NCI-H1417 (cell line): ENCODE data around the gene GPR107.

Experiments
- DNase-seq, 3 experiments: peaks; one replicate each; lab custom pipeline; 2025; lab: John Stamatoyannopoulos, UW

The GPR107 gene

DNA sequence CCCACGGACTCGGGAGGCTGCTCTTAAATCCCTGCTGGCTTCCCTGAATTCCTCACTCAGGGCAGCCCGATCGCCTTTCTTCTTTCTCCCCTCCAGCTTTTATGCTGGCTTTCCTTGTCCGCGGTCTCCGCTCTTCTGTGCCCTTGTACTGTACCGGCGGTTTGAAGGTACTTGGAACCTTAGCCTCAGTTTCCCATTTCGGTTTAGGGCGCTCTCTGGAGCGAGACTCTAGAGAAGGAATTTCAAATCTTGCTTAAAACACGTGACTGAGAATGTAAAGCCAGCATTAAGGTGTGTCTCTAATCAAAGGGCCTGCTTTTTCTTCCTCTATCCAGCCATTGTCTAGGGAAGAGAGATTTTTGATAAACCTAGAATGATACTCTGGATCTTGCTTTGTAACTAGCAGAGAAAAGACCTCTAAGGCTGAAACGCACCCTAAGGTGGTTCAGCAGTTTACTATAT, 650 bp downstream of the GPR107 start:
- peak in 2 of 3 experiments; percentile 46 to 53 for DNase-seq

DNA sequence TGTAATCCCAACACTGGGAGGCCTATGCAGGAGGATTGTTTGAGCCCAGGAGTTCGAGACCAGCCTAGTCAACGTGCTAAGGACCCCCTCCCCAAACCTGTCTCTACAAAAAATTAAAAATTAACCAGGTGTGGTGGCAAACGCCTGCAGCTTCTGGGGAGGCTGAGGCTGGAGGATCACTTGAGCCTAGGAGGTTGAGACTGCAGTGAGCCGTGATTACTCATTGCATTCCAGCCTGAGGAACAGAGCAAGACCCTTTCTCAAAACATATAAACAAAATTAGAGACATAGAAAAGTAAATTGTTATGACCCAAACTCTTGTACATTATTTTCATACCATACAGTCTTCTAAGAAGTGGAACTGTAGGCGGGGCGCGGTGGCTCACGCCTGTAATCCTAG, 1.1 kb downstream of the GPR107 start:
- no peak for DNase-seq

DNA sequence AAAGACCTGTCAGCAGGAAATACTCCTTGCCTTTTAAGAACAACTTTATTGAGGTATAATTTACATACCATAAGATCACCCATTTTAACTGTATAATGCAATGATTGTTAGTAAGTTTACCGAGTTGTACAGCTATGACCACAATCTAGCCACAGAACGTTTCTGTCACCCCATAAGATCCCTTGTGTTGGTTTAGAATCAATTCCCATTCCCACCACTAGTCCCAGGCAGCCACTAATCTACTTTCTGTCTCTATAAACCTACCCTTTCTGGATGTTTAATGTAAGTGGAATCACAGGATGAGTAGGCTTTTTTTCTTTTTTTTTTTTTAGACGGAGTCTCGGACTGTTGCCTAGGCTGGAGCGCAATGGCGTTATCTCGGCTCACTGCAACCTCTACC, 4.4 kb downstream of the GPR107 start:
- DNase-seq: no peak

DNA sequence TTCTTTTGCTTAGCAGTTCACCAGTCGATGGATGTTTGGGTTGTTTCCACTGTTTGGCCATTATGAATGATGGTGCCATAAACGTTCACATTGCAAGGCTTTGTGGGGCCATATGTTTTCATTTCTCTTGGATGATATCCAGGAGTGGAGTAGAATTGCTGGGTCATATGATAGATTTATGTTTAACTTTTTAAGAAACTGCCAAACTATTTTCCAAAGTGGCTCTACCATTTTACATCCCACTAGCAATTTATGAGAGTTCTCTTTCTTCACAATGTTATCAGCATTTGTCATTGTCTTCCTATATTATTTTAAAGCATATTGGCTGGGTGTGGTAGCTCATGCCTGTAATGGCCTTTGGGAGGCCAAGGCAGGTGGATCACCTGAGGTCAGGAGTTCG, 5.2 kb downstream of the GPR107 start:
- DNase-seq: no peak

GRCh38 chr9:130060296-130060695, 6.6 kb downstream of the GPR107 start:
- no peak for DNase-seq

GRCh38 chr9:130062750-130063149, 9.0 kb downstream of the GPR107 start:
- no peak for DNase-seq

GRCh38 chr9:130064621-130065020, 10.9 kb downstream of the GPR107 start:
- DNase-seq: no peak

GRCh38 chr9:130069048-130069447, 15.3 kb downstream of the GPR107 start:
- no peak for DNase-seq

DNA sequence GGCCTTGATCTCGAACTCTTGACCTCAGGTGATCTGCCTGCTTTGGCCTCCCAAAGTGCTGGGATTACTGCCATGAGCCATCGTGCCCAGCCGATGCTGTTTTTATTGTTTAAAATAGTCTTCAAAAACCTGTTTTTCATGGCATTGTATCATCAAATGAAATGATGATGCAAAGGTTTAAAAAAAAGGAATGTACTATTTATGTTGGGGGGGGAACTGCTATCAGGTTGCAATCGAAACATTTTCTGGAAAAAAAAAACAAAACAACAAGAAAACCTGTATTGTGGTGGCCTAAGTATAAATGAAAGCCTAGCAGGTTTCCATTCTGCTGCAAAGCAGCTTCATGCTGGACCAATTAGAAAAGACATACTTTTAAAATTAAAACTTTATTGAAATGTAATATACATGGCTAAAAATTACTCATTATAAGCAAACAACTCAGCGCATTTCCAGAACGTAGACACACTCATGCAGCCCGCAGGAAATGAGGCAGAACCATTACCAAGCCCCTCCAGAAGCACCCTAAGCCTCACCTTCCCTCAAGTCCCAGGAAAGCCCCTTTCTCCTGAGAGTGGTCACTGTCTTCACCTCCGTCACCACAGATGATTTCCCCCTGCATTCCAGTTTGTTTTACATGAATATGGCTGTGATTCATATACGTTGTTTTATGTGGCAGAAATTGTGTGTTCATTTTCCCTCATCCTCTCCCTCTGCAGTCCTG, 19.0 kb downstream of the GPR107 start:
- no peak for DNase-seq

GRCh38 chr9:130073373-130073772, 19.7 kb downstream of the GPR107 start:
- no peak for DNase-seq

- DNase-seq: no peak
Observed at GRCh38 chr9:130078547-130078946, 24.8 kb downstream of the GPR107 start.

GRCh38 chr9:130084337-130084736, 30.6 kb downstream of the GPR107 start:
- no peak for DNase-seq

DNA sequence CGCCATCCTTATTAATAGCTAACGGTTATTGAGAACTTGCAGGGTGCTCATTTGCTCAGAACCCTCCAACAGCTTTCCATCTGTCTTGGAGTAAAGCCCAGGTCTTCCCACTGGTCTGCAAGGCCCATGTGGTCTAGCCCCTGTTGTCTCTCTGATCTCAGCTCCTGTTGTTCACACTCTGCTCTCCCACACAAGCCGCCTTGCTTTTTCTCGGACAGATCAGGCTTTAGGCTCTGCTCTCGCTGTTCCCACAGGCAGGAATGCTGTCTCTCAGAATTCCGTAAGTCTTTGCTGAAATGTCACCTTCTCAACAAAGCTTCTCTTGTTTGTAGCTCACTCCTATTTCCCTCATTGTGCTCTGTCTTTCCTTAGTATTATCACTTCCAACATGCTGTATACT, 34.3 kb downstream of the GPR107 start:
- DNase-seq: no peak

- DNase-seq: no peak
Observed at GRCh38 chr9:130089141-130089540, 35.4 kb downstream of the GPR107 start.

DNA sequence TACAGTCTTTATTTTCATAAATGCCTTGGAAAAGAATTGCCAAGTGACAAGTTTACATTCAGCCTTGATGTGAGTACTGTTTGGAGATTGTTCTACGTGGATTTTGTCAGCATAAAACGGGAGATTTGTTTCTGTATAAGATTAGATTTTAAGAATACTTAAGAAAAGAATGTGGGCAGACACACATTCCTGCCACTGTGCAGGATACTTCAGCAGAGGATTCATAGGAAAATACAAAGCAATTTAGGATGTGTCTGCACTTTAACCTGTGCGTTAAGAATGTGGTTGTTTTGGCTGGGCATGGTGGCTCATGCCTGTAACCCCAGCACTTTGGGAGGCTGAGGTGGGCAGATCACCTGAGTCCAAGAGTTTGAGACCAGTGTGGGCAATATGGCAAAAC, 37.2 kb downstream of the GPR107 start:
- no peak for DNase-seq

GRCh38 chr9:130092910-130093309, 39.2 kb downstream of the GPR107 start:
- DNase-seq: no peak

DNA sequence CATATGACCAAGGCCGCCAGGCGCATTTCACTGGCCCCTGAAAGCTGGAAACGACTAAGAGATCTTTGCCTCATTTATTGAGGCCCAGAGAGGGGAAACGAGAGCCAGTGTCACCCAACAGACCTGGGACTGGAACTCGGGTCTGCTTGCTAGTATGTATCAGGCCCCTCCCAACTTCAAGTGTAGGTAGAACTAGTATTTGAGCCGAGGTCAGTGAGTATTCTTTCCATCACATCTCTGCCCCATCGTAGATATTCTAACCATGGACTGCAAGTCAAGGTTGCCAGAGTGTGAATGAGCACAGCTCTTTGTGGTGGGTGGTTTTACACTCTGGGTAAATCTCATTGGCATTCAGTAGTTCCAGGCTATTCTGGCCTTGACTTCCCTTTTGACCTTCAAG, 42.2 kb downstream of the GPR107 start:
- no peak for DNase-seq

- no peak for DNase-seq
Observed at GRCh38 chr9:130100681-130101080, 47.0 kb downstream of the GPR107 start.

DNA sequence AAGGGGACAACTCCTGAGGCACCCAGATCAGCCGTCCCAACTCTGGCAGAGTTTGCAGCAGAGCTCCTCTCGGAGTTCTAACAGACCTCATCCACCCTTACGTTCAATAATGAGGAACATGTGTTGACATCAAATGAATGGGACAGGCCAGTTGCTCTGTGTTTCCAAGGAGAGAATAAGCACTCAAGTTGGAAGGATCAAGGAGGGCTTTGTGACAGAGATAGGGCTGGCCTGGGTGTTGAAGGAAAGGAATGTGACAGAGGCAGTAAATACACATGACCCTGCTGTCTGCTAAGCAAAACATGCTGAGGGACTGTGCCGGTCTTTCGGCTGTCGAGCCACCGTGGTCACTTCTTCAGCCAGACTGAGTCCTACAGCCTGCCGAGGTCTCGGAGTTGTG, 48.2 kb downstream of the GPR107 start:
- DNase-seq: no peak

DNA sequence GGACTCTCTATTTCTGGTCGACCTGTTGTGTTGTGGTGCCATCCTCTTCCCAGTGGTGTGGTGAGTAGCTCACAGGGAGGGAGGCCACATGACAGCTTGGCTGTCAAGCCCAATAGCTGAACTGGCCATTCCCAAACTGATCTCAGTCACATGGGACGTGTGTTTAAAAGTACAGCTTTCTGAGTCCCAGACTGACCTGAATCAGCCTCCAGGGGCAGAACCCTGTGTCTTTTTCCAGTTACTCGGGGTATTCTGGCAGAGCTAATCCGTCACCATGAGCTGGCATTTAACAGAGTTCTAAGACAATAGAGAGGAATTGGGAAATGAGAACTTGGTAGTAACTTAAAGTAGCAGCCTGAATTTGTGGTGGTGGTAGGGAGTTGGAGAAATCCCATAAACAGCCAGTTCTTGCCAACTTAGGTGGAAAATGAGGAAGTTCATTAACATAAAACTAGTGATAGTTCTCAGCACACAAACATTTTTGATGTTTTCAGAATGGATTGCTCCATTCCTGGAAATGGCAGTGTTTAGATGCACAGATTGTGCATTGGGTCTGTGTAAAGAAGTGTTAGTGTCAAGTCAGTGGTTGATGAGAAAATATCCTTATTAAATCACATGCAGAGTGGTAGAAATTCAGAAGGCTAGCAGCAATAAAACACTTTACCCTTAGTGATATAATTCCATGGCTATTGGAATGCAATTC, 50.9 kb downstream of the GPR107 start:
- no peak for DNase-seq

GRCh38 chr9:130106860-130107233, 53.1 kb downstream of the GPR107 start:
- DNase-seq: peak in 1 of 3 experiments; percentile 61

DNA sequence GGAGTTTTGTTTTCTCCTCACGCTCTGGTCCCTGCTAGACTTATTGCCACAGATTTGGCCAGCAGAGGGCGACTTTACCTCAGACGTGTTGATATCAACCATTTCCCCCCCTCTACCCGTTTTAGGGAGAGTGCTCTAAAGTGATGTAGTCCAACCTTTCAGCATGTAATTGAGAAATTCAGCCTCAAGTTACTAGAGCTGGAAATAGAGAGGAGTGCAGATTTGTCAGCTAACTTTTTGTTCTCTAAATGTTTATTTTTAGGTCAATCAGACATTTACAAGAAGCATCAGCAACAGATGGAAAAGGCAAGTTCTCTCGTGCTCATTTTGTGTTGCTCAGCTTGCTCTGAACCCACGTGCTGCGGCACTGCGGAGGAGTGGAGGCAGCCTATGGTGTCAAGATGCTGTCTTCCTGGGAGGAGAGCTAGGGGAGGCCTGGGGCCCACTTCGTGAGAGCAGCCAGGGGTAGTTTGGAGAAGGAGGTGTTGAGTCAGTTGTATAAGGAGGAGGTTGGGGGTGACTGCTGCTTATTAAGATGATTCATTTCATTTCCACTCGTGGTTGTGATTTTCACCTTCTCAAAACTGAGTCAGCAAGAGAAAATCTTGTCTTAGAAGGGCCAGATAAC, 53.6 kb downstream of the GPR107 start:
- DNase-seq: peak; percentile 65 to 90 (median 66)

- no peak for DNase-seq
Observed at GRCh38 chr9:130107955-130108354, 54.2 kb downstream of the GPR107 start.
